ENCODE data around the gene C16orf74.

Gene C16orf74

GRCh38 chr16:85774136-85774535 lies 23.2 kb upstream of the C16orf74 start:
- no peak for DNase-seq

- no peak for DNase-seq
Observed at GRCh38 chr16:85773044-85773443, 22.1 kb upstream of the C16orf74 start.

GRCh38 chr16:85770741-85771140 lies 19.8 kb upstream of the C16orf74 start:
- no peak for DNase-seq

- no peak for DNase-seq
Observed at GRCh38 chr16:85768199-85768598, 17.3 kb upstream of the C16orf74 start.

- no peak for DNase-seq
Observed at GRCh38 chr16:85767531-85767930, 16.6 kb upstream of the C16orf74 start.

GRCh38 chr16:85765767-85766166 lies 14.9 kb upstream of the C16orf74 start:
- DNase-seq, result no peak

- DNase-seq, result no peak
Observed at GRCh38 chr16:85765211-85765610, 14.3 kb upstream of the C16orf74 start.

GRCh38 chr16:85763616-85764015 lies 12.7 kb upstream of the C16orf74 start:
- DNase-seq, result no peak

GRCh38 chr16:85762970-85763369 lies 12.1 kb upstream of the C16orf74 start:
- no peak for DNase-seq

- DNase-seq, result no peak
Observed at GRCh38 chr16:85761861-85762260, 11.0 kb upstream of the C16orf74 start.

GRCh38 chr16:85759631-85760419 lies 8.9 kb upstream of the C16orf74 start:
- DNase-seq, result no peak

GRCh38 chr16:85759136-85759535 lies 8.2 kb upstream of the C16orf74 start:
- no peak for DNase-seq

GRCh38 chr16:85757341-85757822 lies 6.5 kb upstream of the C16orf74 start:
- no peak for DNase-seq

- DNase-seq, result no peak
Observed at GRCh38 chr16:85755929-85756768, 5.3 kb upstream of the C16orf74 start.

- DNase-seq, result no peak
Observed at GRCh38 chr16:85754413-85754812, 3.5 kb upstream of the C16orf74 start.

- no peak for DNase-seq
Observed at GRCh38 chr16:85753976-85754375, 3.1 kb upstream of the C16orf74 start.

- no peak for DNase-seq
Observed at GRCh38 chr16:85753559-85753958, 2.7 kb upstream of the C16orf74 start.

GRCh38 chr16:85752511-85753420 lies 1.9 kb upstream of the C16orf74 start:
- no peak for DNase-seq

GRCh38 chr16:85751698-85752501 lies 1.0 kb upstream of the C16orf74 start:
- no peak for DNase-seq

GRCh38 chr16:85750146-85750826 lies 610 bp downstream of the C16orf74 start:
- no peak for DNase-seq

- no peak for DNase-seq
Observed at GRCh38 chr16:85749771-85750145, 1.1 kb downstream of the C16orf74 start.
